ACC112 (cell line): ENCODE results near the gene ABCE1.
A peak's percentile ranks its signal among the peaks of the same experiment; 100 is the strongest.
"Not testable (repeated sequence)": the region's sequence is repeated elsewhere in the genome, so short reads cannot be mapped to it uniquely, and the experiment has no call there.

Source experiments
- H2AFZ ChIP-seq: fragments of 200-600 bp; sonication (generic); one replicate; pipeline ENCODE4 v1.6.0; 2017; ENCODE audit warnings: antibody characterized with exemption, low read length; ENCODE audit not compliant: unreplicated experiment
- H3K27ac ChIP-seq: fragments of 200-600 bp; sonication (generic); 2 replicates; pipeline ENCODE4 v1.5.1; 2014; ENCODE audit warnings: low read depth, mild to moderate bottlenecking, antibody characterized with exemption, low read length, moderate library complexity
- H3K27me3 ChIP-seq: fragments of 200-600 bp; sonication (generic); 2 replicates; pipeline ENCODE4 v1.6.1; 2014; ENCODE audit warnings: mild to moderate bottlenecking, antibody characterized with exemption, low read length, moderate library complexity, mixed read lengths; ENCODE audit not compliant: insufficient read depth
- H3K36me3 ChIP-seq: fragments of 200-600 bp; sonication (generic); 2 replicates; pipeline ENCODE4 v1.6.1; 2016; ENCODE audit warnings: mild to moderate bottlenecking, antibody characterized with exemption, low read length, moderate library complexity, mixed read lengths; ENCODE audit not compliant: insufficient read depth
- H3K4me1 ChIP-seq: fragments of 200-600 bp; sonication (generic); one replicate; pipeline ENCODE4 v1.6.1; 2016; ENCODE audit warnings: low read length, mixed read lengths; ENCODE audit not compliant: insufficient read depth, unreplicated experiment, control insufficient read depth
- H3K4me3 ChIP-seq: fragments of 200-600 bp; sonication (generic); 2 replicates; pipeline ENCODE4 v1.5.1; 2014; ENCODE audit warnings: mild to moderate bottlenecking, low read depth, low read length
- H3K79me2 ChIP-seq: fragments of 200-600 bp; sonication (generic); one replicate; pipeline ENCODE4 v1.6.0; 2016; ENCODE audit warnings: low read length; ENCODE audit not compliant: control insufficient read depth, unreplicated experiment, insufficient read depth

Gene ABCE1

DNA sequence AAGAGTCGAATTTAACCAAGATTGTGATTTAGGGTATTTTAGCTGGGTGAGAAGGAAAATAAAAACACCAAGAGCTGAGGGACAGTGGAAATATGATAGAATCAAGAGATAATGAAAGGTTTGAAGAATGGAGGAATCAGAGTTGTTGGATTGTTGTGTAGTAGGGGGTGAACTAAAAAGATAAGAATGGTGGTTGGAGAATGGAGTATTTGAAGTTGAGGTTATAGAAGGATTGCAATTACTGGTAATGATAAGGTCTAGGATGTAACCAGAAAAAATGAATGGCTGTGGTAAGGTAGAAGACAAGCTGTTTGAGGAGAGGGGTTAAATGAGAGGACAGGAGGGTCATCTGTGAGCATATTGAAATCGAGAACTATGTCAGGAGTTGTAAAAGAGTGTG, 4.5 kb downstream of the ABCE1 start:
- Histone ChIP-seq H3K27ac (no peak overlapping the region), H3K36me3 (peaks cover 31% of the 10 kb centered on the region), H3K4me3 (peak overlapping the region; percentile 19; the same call in 1 of the 2 replicates), H3K4me1 (peaks cover 32% of the 10 kb centered on the region), H3K27me3 (no peaks in the 10 kb centered on the region), H2AFZ (no peak overlapping the region), H3K79me2 (peaks cover 84% of the 10 kb centered on the region)

DNA sequence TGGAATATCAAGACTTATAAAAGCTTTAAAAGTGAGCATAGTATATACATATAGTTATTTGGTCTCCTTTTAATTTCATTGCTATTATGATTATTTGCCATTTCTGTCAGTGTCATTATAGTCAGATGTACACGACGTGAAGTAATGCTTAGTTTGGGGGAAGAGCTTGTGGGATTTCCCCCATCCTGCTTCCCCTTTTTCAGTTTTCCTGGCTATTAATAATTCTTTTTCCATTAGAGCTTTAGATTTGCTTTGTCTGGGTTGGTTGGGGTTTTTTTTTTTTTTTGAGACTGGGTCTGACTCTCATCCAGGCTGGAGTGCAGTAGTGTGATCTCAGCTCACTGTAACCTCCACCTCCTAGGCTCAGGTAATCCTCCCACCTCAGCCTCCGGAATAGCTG, 5.4 kb downstream of the ABCE1 start:
- Histone ChIP-seq H2AFZ (no peak overlapping the region), H3K79me2 (peaks cover 86% of the 10 kb centered on the region), H3K4me3 (no peak overlapping the region), H3K36me3 (peaks cover 39% of the 10 kb centered on the region), H3K27ac (no peak overlapping the region), H3K4me1 (peaks cover 32% of the 10 kb centered on the region), H3K27me3 (no peaks in the 10 kb centered on the region)

DNA sequence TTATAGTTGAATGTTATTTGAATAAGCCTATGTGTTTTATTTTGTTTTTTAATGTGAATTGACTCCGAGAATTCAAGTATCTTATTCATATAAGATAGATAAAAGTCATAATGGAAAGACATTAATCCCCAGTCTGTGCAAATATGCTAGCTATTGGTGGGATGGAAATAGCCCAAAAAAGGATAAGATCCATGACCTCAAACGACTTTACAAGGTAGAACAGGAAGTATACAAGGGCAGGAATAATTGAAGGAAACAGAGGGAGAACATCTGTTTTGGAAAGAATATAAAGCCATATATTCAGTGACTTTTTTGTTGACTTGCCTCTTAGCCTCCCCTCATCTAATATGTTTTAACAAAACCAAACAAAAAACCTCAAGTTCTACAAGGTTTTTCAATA, 9.0 kb downstream of the ABCE1 start:
- Histone ChIP-seq H3K4me1 (peaks cover 9% of the 10 kb centered on the region), H3K27ac (no peak overlapping the region), H3K36me3 (peaks cover 54% of the 10 kb centered on the region), H3K4me3 (no peak overlapping the region), H2AFZ (no peak overlapping the region), H3K27me3 (no peaks in the 10 kb centered on the region), H3K79me2 (peaks cover 51% of the 10 kb centered on the region)

GRCh38 chr4:145108128-145108527, 10.0 kb downstream of the ABCE1 start:
- Histone ChIP-seq H3K79me2 (peaks cover 41% of the 10 kb centered on the region), H3K36me3 (peaks cover 63% of the 10 kb centered on the region), H3K4me1 (no peaks in the 10 kb centered on the region)

GRCh38 chr4:145125396-145125795, 27.3 kb downstream of the ABCE1 start:
- Histone ChIP-seq H3K27ac (no peak overlapping the region), H3K4me3 (no peak overlapping the region)

More at GRCh38 chr4:145108128-145108527, 10.0 kb downstream of the ABCE1 start:
- H3K27me3 ChIP-seq = no peaks in the 10 kb centered on the region
- no peak overlapping the region for H3K4me3 ChIP-seq
- no peak overlapping the region for H3K27ac ChIP-seq
- no peak overlapping the region for H2AFZ ChIP-seq

DNA sequence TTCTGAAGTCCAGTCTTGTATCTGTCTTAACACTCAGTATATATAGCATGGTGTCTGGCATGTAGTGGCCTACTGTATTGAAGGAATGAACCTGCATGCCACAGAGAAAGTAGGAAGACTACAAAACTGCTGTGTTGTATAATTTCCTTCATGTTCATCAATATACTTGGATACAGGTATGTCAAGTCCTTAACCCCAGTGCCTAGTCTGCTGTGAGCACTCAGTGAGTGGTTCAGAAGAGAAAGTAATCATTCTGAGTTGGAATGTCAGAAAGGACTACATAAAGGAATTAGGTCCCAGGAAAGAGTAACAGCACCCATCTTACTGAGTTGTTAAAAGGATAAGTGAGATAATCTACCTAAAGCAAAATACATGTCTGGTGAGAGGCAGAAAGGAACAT, 32.0 kb downstream of the ABCE1 start:
- H3K4me3 ChIP-seq = no peak overlapping the region
- no peaks in the 10 kb centered on the region for H3K79me2 ChIP-seq
- H3K36me3 ChIP-seq = peaks cover 34% of the 10 kb centered on the region
- H3K27ac ChIP-seq = peak overlapping the region; percentile 55
- peaks cover 31% of the 10 kb centered on the region for H3K4me1 ChIP-seq
- H2AFZ ChIP-seq = no peak overlapping the region
- no peaks in the 10 kb centered on the region for H3K27me3 ChIP-seq

More at GRCh38 chr4:145125396-145125795, 27.3 kb downstream of the ABCE1 start:
- Histone ChIP-seq H3K36me3 (peaks cover 51% of the 10 kb centered on the region), H3K4me1 (peaks cover 6% of the 10 kb centered on the region), H2AFZ (no peak overlapping the region), H3K27me3 (no peaks in the 10 kb centered on the region), H3K79me2 (no peaks in the 10 kb centered on the region)

GRCh38 chr4:145130788-145131399, 32.8 kb downstream of the ABCE1 start:
- Histone ChIP-seq H3K4me1 (peaks cover 31% of the 10 kb centered on the region), H3K27ac (peak overlapping the region; percentile 55), H3K79me2 (no peaks in the 10 kb centered on the region), H2AFZ (no peak overlapping the region), H3K4me3 (no peak overlapping the region), H3K27me3 (no peaks in the 10 kb centered on the region), H3K36me3 (peaks cover 29% of the 10 kb centered on the region)

- peaks cover 26% of the 10 kb centered on the region for H3K36me3 ChIP-seq
- H3K4me1 ChIP-seq = peaks cover 31% of the 10 kb centered on the region
- H2AFZ ChIP-seq = no peak overlapping the region
- H3K79me2 ChIP-seq = no peaks in the 10 kb centered on the region
- H3K27ac ChIP-seq = peak overlapping the region; percentile 55
- no peaks in the 10 kb centered on the region for H3K27me3 ChIP-seq
- H3K4me3 ChIP-seq = no peak overlapping the region
Observed at GRCh38 chr4:145131848-145132247, 33.7 kb downstream of the ABCE1 start.

DNA sequence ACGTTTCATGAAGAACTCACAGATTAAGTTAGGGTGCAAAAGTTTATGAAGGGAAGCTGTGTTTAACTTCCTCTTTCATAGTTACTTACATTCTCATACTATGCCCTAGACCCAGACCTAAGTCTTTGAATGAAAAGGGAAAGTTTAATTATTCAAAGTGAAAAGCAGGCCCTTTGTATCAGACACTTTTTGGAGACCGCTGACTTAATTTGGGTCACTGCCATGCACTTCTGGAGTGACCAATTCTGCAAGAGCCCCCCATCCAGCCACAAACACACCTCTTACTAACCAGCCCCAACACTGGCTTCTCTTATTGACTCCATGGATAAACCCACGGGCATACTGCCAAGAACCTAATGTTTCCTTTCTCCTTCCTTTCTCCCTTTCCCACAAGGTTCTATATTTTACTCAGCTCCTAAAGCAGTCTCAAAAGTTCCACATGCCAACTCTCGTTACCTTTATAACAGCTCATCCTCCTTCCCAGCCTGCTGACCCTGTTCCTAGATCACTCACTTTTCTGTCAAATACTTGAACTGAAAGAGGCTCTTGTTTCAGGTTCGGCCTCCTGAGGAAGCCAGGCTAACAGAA, 34.5 kb downstream of the ABCE1 start:
- Histone ChIP-seq H3K4me1 (peaks cover 31% of the 10 kb centered on the region), H3K36me3 (peaks cover 24% of the 10 kb centered on the region), H3K4me3 (no peak overlapping the region), H2AFZ (no peak overlapping the region), H3K27me3 (no peaks in the 10 kb centered on the region), H3K79me2 (no peaks in the 10 kb centered on the region), H3K27ac (peak overlapping the region; percentile 18; the same call in 1 of the 2 replicates)

DNA sequence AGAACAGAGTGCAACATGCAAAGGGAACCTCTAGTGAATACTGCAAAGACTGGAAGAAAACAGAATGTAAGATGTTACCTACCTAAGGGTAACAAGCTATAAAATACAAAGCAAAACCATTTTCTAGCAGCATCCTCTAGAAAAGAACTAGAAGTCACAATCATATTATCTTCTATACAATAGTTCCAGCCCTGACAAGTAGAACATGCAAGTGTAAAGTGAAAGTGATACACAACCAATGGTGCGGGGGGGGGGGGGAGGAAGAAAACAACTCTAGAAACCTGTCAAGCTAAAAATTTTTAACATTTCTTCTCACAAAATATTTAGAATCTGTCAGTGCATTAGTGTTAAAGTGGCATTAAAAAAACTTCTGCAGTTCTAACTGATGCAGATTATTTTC, 38.1 kb downstream of the ABCE1 start:
- Histone ChIP-seq H3K36me3 (peaks cover 19% of the 10 kb centered on the region), H3K4me1 (peaks cover 17% of the 10 kb centered on the region)
- H3K27ac ChIP-seq, H3K4me3 ChIP-seq, H2AFZ ChIP-seq, H3K79me2 ChIP-seq, H3K27me3 ChIP-seq: not testable (repeated sequence)

DNA sequence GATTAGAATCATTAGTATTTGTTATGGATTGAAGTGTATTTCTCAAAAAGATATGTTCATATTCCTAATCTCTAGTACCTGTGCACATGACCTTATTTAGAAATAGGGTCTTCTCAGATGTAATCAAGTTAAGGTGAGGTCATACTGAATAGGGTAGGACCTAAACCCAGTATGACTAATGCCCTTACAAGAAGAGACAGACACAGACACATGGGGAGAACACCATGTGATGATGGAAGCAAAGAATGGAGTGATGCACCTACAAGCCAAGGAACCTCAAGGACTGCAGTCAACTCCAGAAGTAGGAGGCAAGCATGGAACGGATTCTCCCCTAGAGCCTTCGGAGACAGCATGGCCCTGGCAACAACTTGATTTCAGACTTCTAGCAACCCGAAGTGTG, 50.9 kb downstream of the ABCE1 start:
- Histone ChIP-seq H3K27ac (no peak overlapping the region), H3K79me2 (peaks cover under 1% of the 10 kb centered on the region), H3K27me3 (no peaks in the 10 kb centered on the region), H2AFZ (no peak overlapping the region), H3K4me3 (no peak overlapping the region), H3K36me3 (peaks cover 33% of the 10 kb centered on the region), H3K4me1 (no peaks in the 10 kb centered on the region)
